Cardiac septum (tissue), 1 donor: ENCODE data around the gene TACO1. TPM values are rescaled to one million over a fixed set of nuclear protein-coding genes. Genes with fewer than 3 reads are reported as not detected.

ENCODE experiments used
- total RNA-seq: library from RNA; stranded (reverse); fragmentation: NEBNext Ultra II Directional; extraction: Animal tissue kit (Norgen Biotek cat#: 25700); gene quantifications from one replicate; pipeline ENCODE4 v1.2.1, GENCODE V29; 2021
- donor health status: DM: no; HTN: no; CAD: no.

The TACO1 gene
- total RNA-seq, 1 donor from 2014 or later: 39.4 TPM

Other genes starting within 250 kb of the TACO1 start
- 6.8 TPM for gene CYB561, start 154.6 kb upstream of the TACO1 start, total RNA-seq
- 11.6 TPM for gene ACE, start 123.8 kb upstream of the TACO1 start, total RNA-seq
- gene KCNH6, start 77.5 kb upstream of the TACO1 start, total RNA-seq: not detected
- 47.4 TPM for gene DCAF7, start 50.4 kb upstream of the TACO1 start, total RNA-seq
- 101 TPM for gene MAP3K3, start 21.5 kb downstream of the TACO1 start, total RNA-seq
- gene LIMD2, start 99.2 kb downstream of the TACO1 start, total RNA-seq: 7.5 TPM
- 20.4 TPM for gene STRADA, start 140.9 kb downstream of the TACO1 start, total RNA-seq
- 78.7 TPM for gene CCDC47, start 172.7 kb downstream of the TACO1 start, total RNA-seq
- 66.1 TPM for gene DDX42, start 173.3 kb downstream of the TACO1 start, total RNA-seq
- 109 TPM for gene PSMC5, start 226.5 kb downstream of the TACO1 start, total RNA-seq
- 29.9 TPM for gene FTSJ3, start 226.8 kb downstream of the TACO1 start, total RNA-seq
- 18.8 TPM for gene SMARCD2, start 241.8 kb downstream of the TACO1 start, total RNA-seq